GM18870 (cell line): ENCODE results near the gene CTAG1B.
"Not testable (repeated sequence)": the region's sequence is repeated elsewhere in the genome, so short reads cannot be mapped to it uniquely, and the experiment has no call there.

Experiments
- ATAC-seq: cut with Tn5 transposase; IDR thresholded peaks from one replicate; pipeline ENCODE4 v1.9.1; 2021; ENCODE audit warnings: moderate library complexity; ENCODE audit not compliant: unreplicated experiment

The CTAG1B gene

DNA sequence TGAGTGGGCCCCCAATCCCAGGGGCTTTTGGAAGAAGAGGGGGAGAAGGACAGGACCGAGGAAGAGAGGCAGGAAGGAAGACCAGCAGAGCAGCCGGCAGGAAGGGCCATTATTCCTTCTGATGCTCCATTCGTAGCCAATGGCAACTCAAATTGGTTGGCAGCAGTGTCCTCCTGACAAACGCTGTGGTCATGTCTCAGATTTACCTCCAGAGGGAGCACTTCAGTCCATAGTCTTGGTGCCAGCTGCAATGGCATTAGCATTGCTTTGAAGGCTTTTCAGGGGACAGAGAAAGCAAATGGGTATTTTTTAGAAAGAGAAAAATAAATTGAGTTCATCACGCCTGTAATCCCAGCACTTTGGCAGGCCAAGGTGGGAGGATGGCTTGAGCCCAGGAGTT is 9.9 kb upstream of the CTAG1B start:
- ATAC-seq = not testable (repeated sequence)

DNA sequence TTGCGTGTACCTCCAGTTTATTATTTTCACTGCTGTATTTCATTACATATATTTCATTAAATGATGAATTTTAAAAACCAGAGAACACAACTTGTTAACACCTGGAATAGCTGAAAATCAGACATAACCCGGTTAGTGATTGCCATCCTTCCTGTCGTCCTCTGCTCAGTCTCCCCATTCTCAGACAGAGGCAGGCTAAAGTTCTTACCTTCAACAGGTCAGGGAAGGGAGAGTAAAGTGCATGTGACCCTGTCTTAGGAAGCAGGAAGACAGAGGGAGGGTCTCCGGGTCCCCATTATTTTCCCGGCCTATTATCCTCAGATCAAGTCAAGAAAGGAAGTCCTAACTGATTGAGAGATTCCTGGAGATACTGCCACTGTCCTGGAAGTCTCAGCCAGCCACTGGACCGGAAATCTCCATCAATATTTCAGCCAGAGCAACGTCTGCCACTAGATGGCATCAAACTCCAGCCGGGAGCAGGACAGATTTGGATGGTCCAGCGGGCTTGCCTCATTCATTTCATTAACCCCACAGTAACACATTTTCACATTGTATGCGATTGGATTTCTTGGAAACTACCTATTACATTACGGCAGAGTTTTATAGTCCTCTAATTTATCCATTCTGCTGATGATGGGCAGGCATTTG is 1.8 kb upstream of the CTAG1B start:
- ATAC-seq = not testable (repeated sequence)

DNA sequence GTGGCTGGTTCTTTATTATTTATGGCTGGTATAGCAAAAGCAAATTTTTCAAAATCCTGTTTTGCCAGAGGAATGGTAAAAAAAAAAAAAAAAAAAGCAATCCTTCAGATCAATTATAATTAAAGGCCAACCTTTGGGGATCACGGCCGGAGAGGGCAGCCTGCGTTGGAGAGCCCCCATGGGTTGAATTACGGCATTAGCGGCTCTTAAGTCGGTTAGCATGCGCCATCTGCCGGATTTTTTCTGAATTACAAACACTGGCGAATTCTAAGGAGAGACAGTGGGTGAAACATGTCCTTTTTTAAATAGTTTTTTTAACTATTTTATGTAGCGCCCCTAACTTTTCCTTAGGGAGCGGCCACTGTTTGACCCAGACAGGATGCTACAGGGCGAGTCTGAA is 5.5 kb downstream of the CTAG1B start:
- not testable (repeated sequence) for ATAC-seq

DNA sequence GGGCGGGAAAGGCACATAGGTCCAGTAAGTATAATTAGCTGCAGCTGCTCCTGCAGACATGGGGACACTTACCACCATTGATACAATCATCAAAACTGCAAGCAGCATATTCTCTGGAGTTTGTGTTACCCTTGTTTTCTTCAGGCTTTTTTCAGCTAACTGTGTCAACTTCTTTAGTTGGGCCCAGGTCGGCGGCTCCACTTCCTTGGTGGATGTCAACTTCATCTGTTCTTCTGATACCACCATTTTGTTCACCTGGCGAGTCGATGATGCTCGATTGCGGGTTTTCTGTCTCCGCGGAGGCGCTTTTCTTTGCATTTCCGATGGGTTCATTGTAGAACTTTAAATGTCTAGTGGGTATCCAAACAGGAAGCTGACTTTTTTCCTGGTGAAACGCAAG is 7.9 kb downstream of the CTAG1B start:
- not testable (repeated sequence) for ATAC-seq

DNA sequence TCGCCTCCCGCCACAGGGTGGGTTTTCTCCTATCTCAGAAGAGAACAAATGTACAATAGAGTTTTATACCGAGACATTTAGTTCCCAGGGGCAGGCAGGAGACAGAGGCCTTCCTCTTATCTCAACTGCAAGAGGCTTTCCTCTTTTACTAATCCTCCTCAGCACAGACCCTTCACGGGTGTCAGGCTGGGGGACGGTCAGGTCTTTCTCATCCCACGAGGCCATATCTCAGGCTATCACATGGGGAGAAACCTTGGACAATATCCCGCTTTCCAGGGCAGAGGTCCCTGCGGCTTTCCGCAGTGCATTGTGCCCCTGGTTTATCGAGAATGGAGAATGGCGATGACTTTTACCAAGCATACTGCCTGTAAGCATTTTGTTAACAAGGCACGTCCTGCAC is 10.3 kb downstream of the CTAG1B start:
- not testable (repeated sequence) for ATAC-seq

DNA sequence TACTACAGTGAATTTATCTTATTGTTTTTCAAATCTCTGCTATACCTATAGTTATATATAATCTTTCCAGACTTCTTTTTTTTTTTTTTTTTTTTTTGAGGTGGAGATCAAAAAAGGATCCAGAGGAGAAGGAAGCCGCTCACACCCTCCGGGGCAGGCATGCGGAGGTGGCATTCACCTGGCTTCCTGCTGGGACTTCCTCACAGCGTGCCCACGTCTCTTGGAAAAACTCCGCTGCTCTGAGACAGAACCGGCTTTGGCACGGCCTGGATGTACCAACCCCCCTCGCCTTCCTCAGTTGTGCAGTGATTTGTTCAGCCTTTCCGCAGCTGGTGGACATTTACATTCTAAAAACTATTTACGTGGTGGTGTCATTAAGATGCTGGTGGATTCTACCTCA is 11.1 kb downstream of the CTAG1B start:
- ATAC-seq = not testable (repeated sequence)

DNA sequence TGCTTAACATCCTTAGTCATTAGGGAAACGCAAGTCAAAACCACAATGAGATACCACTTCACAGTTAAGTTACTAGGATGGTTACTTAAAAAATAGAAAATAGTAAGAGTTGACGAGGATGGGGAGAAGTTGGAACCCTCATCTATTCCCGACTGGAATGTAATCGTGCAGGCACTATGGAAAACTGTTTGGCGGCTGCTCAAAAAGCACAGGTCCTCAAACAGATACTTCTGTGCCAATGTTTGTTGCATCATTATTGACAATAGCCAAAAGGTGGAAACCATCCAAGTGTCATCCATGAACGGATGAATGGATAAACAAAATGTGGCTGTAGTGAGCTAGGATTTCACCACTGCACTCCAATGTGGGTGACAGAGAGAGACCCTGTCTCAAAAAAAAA is 11.7 kb downstream of the CTAG1B start:
- ATAC-seq = no peak

DNA sequence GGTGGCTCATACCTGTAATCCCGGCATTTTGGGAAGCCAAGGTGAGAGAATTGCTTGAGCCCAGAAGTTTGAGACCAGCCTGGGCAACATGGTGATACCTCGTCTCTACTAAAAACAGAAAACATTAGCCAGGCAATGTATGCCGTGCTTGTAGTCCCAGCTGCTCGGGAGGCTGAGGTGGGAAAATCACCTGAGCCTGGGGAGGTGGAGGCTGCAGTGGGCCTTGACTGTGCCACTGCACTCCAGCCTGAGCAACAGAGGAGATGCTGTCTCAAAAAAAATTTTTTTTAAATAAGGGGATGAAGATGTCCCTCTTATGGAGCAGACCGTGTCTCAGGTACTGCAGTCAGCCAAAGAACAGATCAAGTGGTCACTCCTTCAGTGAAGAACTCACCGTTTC is 13.5 kb downstream of the CTAG1B start:
- no peak for ATAC-seq

DNA sequence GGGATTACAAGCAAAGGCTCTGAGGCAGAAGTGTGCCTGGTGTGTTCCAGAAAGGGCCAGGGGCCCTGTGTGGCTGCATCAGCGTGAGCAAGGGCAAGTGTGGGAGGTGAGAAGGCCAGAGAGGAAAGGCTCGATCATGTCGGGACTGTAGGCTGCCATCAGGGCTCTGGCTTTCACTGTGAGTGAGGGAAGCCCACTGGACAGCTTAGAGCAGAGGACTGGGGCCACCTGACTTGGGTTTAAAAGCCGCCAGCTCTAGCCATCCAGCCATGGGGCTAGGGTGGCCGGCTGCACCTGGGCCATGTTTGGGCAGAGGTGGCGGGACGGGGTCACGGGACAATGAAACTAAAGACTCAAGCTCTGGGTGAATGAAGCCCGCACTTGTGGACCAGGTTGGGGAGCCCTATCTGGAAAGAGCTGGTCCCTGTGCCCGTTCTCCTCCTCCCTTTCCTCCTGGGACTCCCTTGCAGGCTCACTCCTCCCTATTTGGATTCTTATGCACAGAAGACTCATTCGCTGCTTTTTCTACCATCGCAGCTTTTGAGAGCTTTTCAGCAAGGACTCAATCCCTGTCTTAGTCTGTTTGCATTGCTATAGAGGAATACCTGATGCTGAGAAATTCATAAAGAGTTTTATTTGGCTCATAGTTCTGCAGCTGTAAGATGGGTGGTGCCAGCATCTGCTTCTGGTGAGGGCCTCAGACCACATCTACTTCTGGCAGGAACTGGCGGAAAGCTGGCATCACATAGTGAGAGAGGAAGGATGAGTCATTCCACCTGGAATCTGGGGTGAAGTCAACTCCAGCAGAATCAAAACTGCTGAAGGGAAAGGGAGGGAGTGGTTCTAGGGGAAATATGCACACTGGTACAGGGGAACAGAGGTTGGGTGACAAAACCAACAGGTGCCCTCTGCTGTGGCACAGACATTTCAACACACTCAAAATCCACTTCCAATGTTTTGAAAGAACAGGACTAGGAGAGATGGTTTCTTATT is 15.3 kb downstream of the CTAG1B start:
- no peak for ATAC-seq

DNA sequence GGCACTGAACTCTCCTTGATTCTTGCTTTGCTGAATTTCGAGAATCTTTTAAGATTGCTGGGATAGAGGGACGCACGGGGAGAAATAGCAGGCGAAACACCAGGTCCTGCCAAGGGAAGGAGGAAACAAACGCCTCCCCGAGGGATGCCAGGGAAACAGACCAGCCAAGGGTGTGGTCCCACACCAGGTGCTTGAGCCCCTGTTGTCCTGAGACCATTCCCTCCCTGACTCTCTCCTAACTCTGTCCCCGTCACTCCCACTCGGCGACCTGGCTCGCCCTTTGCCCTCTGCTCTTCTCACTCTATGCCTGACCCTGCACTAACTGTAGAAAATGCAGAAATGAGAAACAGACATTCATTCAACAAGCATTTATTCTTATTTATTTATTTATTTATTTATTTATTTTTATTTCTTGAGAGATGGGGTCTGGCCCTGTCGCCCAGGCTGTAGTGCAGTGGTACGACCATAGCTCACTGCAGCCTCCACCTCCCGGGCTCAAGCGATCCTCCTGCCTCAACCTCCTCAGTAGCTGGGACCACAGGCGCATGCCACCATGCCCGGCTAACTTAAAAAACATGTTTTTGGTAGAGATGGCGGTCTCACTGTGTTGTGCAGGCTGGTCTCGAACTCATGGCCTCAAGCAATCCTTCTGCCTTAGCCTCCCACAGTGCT is 16.2 kb downstream of the CTAG1B start:
- ATAC-seq = no peak

DNA sequence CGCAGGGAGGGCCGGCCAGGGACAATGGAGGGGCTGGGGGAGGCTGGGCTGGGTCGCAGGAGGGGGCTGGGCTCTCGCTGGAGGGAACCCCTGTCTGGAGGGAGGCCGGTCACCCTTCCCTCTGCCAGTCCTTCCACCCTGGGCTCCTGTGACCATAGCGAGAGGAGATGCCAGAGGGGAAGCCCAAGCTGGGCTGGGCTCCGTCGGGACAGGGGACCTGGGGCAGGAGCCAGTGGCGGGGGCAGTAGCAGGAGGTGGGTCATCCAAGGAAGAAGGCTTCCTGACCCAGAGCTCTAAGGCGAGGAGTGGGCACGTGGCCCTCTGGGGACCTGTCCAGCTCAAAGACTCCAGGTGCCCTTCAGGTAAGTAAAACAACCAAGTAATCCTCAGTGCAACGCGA is 16.9 kb downstream of the CTAG1B start:
- no peak for ATAC-seq

DNA sequence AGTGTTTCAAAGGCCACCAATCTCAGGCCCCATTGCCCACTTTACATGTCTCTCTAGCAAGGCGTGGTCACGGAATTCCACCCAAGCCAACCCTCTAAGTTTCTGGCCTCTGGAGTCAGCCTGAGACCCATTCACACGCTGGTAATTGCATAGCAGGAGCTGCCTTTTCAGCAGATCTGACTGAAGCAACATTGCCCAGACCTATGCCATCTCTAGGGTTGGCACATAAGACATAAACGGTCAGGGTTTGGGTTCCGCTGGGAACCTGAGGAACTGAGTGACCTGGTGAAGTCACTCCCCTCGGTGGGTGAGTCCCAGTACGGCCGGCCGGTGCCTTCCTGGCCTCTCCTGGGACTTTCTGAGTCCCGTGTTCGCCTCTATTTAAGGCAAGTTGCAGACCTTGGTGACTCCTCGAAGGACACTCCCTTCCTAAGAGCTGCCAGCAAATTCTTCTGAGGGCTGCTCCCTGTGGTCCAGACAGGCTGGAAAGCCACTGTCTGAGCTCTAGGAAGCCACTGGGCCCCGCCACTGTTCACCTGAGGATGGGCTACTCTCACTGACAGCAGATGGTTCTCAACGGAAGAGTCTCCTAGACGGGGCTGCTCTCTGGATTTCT is 18.2 kb downstream of the CTAG1B start:
- ATAC-seq = no peak

DNA sequence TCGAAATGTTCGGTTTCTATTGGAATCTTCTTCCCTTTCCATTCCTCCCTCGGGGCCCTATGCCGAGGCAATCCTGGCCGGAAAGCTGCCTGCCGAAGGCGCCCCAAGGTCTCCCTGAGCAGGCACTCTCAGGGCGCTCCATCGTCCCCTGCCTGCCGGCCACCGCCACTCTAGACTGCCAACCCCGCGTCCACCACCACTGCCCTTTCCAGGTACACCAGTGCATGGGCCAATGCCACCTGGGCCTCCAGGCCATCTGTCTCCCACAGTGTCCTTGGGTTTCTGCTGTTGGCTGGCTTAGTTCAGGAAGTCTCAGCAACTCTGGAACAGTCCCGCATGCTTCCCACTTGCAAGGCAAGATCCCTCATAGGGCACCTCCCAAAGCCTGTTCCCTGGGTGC is 19.6 kb downstream of the CTAG1B start:
- no peak for ATAC-seq

DNA sequence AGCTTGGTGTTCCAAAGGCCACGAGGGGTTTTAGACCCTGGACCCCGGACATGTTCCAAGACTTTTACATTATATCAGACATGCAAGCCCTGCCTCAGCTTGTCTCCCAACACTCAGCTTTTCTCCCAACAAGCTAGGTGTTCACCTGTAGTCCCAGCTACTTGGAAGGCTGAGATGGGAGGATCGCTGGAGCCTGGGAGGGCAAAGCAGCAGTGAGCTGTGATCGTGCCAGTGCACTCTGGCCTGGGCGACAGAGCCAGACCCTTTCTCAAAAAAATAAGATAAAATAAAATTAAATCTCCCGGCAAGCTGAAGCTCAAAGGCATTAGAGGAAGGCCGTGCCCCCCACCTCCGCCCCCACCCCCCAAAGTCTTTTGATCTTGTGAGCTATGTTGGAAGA is 20.4 kb downstream of the CTAG1B start:
- ATAC-seq = no peak

DNA sequence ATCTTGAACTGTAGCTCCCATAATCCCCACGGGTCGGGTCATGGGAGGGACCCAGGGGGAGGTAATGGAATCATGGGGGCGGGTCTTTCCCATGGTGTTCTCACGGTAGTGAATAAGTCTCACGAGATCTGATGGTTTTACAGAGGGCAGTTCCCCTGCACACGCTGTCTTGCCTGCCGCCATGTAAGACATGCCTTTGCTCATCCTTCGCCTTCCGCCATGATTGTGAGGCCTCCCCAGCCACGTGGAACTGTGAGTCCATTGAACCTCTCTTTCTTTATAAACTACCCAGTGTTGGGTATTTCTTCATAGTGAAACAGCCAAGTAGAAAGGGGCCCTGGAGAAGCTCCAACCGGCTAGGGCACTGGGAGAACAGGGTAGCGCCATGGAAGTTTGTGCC is 21.9 kb downstream of the CTAG1B start:
- no peak for ATAC-seq

DNA sequence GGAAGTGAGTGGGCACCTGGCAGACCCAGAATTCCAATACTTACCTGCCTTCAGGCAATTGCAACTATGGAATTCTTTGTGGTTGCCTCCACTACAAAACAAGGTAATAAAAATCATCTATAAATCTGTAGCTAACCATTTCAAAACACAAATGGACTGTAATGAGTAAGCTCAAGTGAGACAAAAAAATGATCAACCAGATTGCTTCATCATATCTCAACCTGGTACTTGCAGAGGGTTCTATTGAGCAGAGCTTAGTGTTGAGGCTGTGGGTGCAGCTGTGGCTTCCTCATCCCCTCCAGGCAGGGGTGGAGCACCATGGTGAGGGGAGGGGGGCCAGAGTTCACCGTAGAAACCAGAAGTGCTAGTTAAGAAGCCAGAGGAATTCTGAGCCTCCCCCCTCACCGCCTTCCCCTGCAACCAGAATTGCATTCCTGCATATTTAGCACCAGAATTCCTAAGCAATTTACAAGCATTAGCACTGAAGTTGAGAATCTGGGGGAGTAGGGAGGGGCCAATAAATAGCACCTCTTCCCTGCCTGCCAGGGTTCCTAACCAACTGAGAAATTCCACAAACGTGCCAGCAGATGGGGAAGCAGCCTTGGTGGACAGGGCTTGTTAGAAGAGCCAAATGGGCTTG is 22.7 kb downstream of the CTAG1B start:
- no peak for ATAC-seq

DNA sequence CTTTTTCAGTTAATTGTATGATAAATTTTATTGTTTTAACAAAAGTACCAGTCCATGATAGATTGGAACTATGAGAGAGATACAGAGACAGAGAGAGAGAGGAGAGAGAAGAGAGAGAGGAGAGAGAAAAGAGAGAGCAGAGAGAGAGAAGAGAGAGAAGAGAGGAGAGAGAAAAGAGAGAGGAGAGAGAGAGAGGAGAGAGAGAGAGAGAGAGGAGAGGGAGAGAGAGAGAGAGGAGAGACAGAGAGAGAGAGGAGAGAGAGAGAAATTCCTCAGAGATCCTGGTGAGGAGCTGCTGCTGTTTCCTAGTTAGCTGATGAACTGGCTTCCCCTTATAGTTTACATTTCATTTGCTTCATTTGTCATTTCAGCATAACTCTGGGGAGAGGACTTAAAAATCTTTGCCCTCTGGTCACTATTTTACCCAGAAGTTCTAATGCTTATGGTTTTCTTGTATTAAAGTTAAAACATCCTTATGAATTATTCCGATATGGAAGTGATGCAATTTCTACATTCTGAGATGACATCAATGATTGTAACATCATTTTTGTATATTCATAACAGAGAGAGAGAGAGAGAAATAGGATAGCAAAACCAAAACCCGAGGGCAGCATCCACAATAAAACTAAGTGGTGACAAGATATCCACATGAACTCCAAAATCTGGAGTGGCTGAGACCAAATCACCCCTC is 23.4 kb downstream of the CTAG1B start:
- ATAC-seq = no peak

DNA sequence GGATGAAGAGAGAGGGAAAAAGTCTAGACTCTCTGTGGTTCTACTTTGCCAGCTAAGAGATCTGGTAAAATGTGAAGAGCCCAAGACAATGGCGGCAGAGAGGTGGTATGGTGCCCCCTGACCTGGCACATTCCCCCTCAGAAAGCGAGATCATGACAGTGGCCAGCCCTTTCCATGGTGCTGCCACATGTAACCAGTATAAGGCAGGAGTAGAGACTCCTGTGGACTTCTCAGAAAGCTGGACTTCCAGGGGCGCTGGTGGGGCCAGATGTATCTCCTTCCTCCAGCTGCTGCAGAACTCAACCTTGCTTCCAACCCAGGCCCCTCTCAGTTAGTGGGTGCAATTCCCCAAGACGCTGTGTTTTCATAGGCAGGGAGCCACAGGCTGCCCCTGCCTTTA is 24.6 kb downstream of the CTAG1B start:
- no peak for ATAC-seq

DNA sequence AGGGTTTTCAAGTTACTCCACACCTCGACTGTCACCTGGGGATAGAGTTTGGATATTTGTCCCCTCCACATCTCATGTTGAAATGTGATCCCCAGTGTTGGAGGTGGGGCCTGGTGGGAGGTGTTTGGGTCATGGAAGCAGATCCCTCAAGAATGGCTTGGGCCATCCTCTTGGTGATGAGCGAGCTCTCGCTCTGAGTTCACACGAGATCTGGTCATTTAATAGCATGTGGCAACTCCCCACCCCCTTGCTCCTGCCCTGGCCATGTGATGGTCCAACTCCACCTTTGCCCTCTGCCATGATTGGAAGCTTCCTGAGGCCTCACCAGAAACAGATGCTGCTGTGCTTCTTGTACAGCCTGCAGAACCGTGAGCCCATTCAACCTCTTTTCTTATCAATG is 25.9 kb downstream of the CTAG1B start:
- no peak for ATAC-seq

DNA sequence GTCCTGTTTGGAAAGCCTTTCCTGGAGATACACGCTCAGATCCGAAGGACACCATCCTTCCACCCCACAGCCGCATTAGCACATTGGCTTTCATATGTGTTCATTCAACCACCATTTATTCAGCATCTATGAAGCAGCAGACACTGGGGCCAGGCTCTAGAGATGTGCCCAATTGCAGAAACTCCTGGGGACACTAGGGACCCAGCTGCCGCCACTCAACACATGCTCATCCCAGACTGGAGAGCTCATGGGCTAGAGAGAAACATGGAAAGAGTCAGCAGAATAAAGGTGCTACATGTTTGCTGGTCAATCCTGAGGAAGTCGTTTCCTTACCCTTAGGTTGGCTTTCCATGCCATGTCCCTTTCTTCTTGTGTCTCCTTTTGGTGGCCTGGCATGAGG is 26.6 kb downstream of the CTAG1B start:
- ATAC-seq = no peak
